HuH-7.5 (cell line): ENCODE measurements around the gene HTR4.
"Not testable (repeated sequence)": the region's sequence is repeated elsewhere in the genome, so short reads cannot be mapped to it uniquely, and the experiment has no call there.

Source experiments
- DNase-seq: peaks from one replicate; pipeline ENCODE4 v3.0.0; 2011; ENCODE audit warnings: low spot score

The HTR4 gene

DNA sequence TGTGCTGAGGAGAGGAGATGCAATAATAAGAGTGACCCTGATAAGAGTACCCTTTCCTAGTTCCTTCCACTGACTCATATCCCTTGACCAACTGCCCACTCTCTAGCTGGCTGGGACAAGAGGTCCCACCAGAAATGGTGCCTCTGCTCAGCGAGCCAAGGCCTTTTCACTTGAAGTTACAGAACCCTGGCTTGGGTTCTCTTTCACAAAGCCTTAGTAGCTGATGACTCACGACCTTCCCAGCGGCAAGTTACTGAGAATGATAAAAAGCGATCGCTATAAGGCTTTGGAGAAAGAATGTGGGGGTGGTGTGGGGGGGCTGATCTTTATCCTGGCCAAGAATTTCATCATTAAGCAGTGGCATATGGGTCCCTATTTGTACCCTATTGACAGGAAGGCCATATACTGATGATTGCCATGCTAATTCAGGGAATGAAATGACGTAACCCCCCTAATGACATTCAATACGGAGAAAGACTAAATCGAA is 180.3 kb downstream of the HTR4 start:
- DNase-seq, result no peak

GRCh38 chr5:148471379-148471778 is 182.9 kb downstream of the HTR4 start:
- no peak for DNase-seq

- no peak for DNase-seq
Observed at GRCh38 chr5:148469501-148469935, 184.8 kb downstream of the HTR4 start.

GRCh38 chr5:148468746-148469145 is 185.6 kb downstream of the HTR4 start:
- not testable (repeated sequence) for DNase-seq

GRCh38 chr5:148467958-148468357 is 186.4 kb downstream of the HTR4 start:
- no peak for DNase-seq

- DNase-seq, result no peak
Observed at GRCh38 chr5:148466236-148466580, 188.1 kb downstream of the HTR4 start.

DNA sequence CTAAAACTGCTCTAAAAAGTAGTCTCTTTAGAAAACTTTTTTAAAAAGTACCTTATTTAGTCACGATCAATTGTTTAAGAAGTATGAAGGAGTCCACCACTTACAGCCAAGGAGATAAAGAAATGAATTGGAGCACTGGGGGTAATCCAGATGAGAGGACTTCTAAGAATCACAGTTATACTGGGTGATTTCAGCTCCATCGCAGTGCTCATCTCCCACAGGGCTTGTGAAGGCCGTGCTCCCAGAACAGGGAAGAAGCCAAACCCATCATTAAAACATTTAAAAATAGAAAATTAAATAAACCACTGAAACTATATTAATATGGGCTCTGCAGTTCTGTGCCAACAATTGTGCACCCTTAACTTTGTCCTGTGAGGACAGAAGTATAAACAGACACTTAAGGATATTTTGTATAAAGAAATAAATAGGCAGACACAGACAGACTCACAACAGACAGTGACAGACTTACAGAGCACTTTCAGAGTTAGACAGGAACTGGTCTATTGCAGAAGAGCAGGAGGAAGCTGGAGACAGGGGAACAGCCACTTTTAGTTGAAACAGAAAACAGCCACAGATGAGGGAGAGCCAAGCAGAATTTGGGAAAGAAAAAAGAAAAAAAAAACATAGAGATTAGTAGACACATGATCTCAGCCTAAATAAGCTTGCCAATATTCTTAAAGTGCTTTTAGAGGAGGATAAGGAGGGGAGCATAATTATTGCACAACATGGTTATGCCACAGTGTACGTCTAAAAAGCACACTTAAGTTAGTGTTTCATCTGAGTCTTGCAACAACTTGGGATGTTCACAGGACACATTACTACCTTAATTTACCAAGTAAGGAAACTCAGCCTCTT is 188.7 kb downstream of the HTR4 start:
- no peak for DNase-seq

GRCh38 chr5:148459669-148460068 is 194.7 kb downstream of the HTR4 start:
- no peak for DNase-seq

GRCh38 chr5:148458036-148458888 is 196.1 kb downstream of the HTR4 start:
- DNase-seq, result no peak

GRCh38 chr5:148457183-148457620 is 197.1 kb downstream of the HTR4 start:
- DNase-seq, result no peak

GRCh38 chr5:148455185-148455584 is 199.1 kb downstream of the HTR4 start:
- DNase-seq, result no peak

- DNase-seq, result no peak
Observed at GRCh38 chr5:148454576-148454975, 199.8 kb downstream of the HTR4 start.

DNA sequence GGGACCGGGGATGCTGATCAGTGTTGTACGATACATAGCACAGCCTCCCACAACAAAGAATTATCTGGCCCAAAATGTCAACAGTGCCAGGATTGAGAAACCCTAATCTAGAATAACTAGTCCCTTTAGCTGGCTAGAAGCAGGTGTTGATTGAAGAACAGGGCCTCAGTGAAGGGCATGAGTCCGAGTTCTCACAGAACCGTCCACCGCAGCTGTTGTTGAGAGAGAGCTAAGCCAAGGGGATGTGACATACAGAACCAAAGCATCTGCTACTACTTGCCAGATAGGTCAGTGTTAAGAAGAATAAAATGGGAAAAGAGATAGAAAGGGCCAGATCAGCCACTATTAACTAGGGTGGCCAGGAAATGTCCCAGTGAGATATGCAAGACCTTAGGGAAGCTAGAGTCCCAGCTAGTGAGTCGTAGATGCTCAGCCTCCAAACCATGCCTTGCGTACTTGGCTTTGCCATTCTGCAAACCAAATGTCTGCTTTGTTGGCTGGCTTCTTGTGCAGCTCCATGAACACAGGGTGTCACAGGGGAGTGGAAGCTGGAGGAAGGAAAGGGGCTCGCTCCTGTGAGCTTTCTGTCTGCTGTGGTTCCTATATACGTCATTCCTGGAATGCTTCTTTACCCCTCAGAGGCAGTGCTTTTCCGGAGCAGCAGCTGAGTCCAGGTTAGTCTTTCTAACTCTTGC is 201.7 kb downstream of the HTR4 start:
- DNase-seq, result no peak

DNA sequence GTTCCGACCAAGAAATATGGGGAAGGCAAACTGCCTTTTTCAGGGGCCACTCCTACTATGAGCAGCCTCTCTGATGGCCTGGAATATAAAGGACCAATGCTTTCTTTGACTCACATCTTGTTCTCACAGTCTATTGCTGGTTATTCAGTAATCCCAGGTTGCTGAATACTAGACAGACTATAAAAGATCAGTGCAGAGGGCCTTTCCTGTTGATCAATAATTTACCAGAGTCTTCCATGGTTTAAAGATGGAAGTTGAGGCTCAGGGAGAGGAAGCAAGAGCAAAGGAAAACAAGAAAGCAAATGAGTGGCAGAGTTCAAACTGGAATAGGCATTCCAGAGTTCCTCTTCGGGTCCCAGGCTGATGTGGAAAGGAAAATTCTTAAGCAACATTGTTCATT is 207.7 kb downstream of the HTR4 start:
- no peak for DNase-seq

DNA sequence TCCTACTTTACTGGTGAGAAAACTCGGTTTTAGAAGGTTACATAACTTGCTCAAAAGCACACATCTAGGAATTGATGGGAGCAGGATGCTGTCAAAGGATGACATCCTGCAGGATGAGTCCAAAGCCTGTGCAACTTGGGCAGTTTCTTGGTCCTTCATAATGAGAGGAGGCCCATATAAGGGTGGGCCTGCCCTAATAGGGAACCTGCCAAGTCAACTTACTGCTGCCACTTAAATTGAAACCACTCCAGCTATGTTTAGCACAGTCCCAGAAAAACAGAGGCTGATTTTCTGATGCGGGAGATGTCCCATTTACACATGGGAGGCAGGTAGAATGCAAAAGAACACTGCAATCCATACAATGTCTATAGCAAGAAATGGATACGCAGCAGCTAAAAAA is 208.7 kb downstream of the HTR4 start:
- DNase-seq, result no peak

- DNase-seq, result peak; percentile 18
Observed at GRCh38 chr5:148443998-148444397, 210.3 kb downstream of the HTR4 start.

GRCh38 chr5:148443241-148443640 is 211.1 kb downstream of the HTR4 start:
- no peak for DNase-seq

- DNase-seq, result no peak
Observed at GRCh38 chr5:148438933-148439332, 215.4 kb downstream of the HTR4 start.

- no peak for DNase-seq
Observed at GRCh38 chr5:148437249-148437648, 217.1 kb downstream of the HTR4 start.

GRCh38 chr5:148436029-148436428 is 218.3 kb downstream of the HTR4 start:
- DNase-seq, result no peak

DNA sequence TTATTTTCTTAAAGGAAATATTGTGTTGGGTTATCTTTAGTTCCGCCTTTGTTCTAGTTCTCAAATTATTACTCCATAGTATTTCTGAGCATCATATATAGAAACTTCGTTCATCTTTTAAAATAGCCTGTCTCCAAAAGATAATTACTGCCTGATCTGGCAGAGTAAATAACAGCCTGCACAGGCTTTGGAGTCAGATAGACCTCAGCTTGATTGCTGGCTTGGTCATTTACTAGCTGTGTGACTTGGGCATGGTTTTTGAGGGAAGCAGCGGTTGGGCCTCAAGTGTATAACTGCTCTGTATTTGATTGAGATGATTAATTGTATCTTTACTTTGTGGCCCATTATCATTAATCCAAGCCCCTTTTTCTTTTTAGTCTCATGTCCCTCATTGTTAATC is 220.5 kb downstream of the HTR4 start:
- no peak for DNase-seq
